ENCODE results near the gene SUPT5H.

SUPT5H gene

GRCh38 chr19:39445196-39446111, at the start of gene SUPT5H:
TSS of gene SUPT5H (plus strand) at chr19:39445582. CDS start at chr19:39445891, 309 bp downstream.
- peak; percentile 98 for DNase-seq

DNA sequence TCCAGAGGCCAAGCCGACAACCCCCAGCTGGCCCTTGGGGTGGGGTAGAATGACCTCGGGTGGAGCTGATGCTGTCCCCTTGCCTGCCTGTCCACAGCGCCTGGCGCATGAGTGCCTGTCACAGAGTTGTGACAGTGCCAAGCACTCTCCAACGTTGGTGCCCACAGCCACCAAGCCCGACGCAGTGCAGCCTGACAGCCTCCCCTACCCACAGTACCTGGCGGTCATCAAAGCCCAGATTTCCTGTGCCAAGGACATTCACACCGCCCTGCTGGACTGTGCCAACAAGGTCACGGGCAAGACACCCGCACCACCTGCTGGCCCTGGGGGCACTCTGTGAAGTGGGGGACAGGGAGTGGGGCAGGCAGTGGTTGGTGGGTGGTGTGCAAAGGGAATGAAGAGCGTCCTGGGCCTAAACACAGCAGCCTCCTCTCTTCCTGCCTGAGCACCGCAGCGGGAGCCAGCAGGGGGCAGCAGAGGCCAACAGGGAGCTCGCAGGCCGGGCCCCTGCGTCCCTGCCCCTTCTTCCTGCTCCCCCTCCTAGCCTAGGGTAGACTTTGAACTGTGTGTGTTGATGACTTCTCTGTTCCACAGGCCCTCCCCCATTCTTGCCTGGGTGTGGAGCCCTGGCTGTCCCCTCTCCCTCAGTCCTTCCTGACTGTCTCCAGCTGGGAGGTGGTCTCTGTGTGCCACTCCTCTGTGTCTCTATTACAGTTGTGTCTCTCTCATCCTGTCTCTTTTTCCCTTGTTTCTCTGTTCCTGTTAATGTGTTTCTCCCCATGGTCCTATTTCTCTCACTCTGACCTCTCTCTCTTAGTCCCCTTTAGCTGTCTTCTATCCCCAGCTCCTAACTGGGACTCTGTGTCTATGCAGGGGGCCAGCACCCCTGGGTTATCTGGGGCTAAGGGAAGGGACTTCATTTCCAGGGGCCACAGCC, 47.8 kb upstream of the SUPT5H start:
- DNase-seq = peak; percentile 64

DNA sequence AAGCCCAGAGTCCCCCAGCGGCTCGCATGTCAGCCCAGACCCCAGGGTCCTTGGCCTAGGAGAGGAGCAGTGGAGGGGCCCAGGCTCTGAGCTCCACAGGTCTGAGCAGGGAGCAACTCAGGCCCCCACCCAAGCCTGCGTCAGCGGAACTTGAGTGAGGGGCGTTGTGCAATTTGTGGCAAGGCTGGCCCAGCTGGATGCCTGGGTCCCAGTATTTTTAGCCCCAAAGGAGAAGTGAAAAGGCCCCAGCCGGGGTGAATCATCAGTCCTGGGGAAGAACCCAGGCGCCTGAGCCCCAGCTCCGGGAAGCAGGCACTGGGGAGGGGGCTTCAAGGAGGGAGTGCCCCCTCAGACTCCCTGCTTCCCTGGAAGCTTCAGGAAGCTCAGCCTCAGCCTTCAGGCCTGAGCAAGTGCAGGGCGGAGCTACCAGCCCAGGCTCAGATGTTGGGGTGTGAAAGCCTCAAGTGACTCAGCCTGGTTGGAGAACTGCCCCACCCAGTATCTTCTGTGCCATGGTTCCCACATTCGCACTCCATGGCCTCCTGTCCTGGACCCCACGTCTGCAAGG, 47.0 kb upstream of the SUPT5H start:
- no peak for DNase-seq

DNA sequence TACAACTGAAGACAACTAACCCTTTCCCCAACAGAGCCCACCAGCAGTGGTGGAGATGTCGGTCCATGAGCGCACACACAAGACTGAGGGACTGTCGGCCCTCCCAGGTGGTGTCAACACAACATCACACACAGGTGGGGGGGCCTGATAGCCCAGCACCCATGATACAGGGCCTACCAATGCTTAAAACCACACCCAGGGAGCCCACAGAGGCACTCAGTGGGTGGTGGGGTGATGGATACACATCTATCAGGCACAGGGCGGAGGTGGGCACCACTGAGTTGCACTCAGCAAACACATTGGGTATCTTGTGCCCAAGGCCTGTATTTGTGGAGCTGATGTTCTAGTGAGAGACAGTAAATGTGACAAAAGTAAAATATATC, 45.7 kb upstream of the SUPT5H start:
- no peak for DNase-seq

DNA sequence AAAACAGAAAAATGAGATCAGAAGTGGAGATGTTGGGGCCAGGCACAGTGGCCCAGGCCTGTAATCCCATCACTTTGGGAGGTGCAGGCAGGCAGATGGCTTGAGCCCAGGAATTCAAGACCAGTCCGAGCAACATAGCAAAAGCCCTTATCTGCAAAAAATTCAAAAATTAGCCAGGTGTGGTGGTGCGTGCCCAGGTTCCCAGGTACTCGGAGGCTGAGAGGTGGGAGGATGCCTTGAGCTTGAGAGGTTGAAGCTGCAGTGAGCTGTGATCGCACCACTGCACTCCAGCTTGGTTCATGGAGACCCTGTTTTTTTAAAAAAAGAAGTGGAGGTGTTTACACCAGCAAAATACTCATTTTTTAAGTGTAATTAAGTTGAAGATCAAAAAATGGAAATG, 45.3 kb upstream of the SUPT5H start:
- no peak for DNase-seq

- DNase-seq = peak; percentile 3
Observed at GRCh38 chr19:39401070-39401548, 44.3 kb upstream of the SUPT5H start.

DNA sequence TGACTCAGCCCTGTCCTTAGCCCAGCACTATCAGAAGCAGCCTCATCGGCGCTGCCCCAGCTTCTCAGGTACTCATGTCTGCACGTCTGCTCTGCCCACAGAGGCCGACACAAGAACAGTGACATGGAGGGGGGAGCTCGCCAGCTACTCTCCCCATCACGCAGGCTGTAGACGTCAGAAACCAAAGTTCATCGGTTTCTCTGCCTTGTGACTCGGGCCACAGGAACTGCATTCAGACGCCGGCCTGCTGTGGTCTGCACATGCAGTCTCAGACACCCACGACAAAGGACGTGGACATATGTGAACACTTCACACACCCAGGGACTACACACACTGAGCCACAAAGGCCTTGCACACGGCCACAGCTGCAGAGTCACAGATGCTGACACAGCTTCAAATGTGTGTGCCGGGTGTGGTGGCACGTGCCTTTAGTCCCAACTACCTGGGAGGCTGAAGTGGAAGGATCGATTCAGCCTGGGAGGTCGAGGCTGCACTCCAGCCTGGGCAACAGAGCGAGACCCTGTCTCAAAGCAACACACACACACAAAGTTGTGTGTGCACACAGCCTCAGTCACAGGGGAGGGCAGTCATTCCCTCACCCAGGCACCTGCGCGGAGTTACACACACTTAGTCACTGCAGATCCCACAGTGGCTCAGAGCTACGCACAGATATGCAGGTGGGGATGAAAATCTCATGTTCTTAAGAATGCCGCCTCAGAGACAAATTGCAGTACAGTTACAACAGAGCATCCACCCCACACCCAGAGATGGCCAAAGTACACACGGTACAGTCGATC, 43.6 kb upstream of the SUPT5H start:
- DNase-seq = no peak

GRCh38 chr19:39402346-39403300, 42.8 kb upstream of the SUPT5H start:
- peak; percentile 73 for DNase-seq

DNA sequence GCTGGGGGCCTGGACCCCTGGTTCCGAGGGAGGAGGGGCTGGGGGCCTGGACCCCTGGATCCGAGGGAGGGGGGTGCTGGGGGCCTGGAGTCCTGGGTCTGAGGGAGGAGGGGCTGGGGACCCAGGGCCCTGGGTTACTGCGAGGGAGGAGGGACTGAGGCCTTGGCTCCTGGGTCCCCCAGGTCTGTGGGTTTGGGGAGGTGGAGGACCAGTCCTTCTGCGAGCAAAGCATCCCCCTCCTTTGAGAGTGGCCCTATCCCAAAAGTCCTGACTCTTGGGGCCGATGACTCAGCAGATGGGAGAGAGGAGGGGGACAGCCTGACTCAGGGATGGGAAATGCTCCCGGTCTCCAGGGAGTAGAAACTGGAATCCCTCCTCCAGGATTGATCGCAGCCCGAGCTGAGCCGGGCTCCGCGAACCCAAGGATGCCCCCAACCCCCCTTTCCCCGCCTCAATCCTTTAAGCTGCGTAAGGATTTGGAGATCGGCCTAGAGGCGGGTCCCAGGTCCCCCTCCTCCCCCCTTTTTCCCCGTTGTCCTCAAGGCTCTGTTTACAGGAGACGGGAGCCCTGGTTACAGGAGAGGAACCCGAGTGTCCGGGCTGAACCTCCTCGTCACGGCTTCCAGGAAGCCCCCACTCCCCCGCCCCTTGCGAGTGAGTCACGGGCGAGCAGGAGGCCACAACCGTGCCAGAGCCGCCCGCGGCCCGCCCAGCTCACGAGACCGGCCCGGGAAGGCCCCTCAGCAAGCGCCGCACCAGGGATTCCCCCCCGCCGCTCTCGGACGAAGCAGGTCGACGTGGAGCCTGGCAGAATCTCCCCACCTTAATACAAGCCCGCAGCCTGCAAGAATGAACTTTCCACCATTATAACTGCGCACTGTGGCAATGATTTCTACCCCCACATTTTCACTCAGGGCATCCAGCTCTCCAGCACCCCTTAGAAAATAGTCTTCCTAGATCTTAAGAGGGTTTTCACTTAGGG, 41.8 kb upstream of the SUPT5H start:
- DNase-seq = peak; percentile 87

DNA sequence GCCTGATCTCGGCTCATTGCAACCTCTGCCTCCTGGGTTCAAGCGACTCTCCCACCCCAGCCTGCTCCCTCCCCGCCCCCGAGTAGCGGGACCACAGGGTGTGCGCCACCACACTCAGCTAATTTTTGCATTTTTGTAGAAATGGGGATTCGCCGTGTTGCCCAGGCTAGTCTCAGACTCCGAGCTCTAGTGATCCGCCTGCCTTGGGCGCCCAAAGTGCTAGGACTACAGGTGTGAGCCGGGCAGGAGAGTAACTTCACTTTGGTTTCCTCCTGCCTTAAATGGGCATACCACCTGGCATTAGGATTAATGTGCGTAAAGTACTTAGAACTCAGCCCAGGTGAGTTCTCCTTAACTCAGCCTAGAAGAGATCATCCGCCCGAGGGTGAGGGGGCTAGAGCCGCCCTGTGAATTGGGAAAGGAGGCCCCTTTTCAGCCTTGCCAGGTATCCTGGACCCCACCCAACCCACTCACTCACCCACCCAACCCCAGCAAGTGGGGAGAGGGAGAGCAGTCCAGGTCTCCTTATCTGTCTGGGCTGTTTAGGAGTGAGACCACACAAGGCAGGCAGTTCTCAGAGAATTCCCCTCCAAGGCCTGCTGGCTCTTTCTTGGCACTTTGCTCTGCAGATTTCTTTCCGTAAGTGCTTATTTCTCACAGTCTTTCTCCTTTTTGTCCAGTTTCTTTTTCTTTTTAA, 40.0 kb upstream of the SUPT5H start:
- DNase-seq = no peak

GRCh38 chr19:39405958-39406655, 39.3 kb upstream of the SUPT5H start:
- peak; percentile 42 for DNase-seq

- peak; percentile 53 for DNase-seq
Observed at GRCh38 chr19:39406656-39407409, 38.5 kb upstream of the SUPT5H start, which contains the start of gene ZFP36. TSS of gene ZFP36 (plus strand) at chr19:39406847. CDS start at chr19:39406905, 58 bp downstream.

DNA sequence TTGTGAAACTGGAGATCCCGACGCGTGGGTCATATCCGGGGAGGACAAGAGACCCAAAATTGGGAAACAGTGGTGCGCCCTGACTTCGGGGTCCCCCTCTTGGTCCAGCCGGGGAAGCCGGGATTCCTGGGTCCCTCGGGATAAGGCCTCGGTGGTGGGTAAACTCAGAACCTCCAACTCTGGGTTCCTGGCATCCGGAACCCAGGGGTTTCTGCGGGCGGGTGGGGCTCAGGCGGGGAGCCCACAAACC, 38.0 kb upstream of the SUPT5H start:
- DNase-seq = no peak

DNA sequence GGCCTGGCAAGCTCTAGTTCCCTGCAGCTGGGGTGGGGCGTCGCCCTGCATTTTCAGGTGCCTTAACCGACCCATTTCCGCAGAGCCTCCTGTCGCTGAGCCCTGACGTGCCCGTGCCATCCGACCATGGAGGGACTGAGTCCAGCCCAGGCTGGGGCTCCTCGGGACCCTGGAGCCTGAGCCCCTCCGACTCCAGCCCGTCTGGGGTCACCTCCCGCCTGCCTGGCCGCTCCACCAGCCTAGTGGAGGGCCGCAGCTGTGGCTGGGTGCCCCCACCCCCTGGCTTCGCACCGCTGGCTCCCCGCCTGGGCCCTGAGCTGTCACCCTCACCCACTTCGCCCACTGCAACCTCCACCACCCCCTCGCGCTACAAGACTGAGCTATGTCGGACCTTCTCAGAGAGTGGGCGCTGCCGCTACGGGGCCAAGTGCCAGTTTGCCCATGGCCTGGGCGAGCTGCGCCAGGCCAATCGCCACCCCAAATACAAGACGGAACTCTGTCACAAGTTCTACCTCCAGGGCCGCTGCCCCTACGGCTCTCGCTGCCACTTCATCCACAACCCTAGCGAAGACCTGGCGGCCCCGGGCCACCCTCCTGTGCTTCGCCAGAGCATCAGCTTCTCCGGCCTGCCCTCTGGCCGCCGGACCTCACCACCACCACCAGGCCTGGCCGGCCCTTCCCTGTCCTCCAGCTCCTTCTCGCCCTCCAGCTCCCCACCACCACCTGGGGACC, 37.6 kb upstream of the SUPT5H start:
- DNase-seq = no peak

DNA sequence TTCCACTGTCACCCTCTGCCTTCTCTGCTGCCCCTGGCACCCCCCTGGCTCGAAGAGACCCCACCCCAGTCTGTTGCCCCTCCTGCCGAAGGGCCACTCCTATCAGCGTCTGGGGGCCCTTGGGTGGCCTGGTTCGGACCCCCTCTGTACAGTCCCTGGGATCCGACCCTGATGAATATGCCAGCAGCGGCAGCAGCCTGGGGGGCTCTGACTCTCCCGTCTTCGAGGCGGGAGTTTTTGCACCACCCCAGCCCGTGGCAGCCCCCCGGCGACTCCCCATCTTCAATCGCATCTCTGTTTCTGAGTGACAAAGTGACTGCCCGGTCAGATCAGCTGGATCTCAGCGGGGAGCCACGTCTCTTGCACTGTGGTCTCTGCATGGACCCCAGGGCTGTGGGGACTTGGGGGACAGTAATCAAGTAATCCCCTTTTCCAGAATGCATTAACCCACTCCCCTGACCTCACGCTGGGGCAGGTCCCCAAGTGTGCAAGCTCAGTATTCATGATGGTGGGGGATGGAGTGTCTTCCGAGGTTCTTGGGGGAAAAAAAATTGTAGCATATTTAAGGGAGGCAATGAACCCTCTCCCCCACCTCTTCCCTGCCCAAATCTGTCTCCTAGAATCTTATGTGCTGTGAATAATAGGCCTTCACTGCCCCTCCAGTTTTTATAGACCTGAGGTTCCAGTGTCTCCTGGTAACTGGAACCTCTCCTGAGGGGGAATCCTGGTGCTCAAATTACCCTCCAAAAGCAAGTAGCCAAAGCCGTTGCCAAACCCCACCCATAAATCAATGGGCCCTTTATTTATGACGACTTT, 36.8 kb upstream of the SUPT5H start:
- DNase-seq = peak; percentile 69

Data from NCI-H2171 treated with DMSO at 0.1 percent for 48 hours (cell line).